ENCODE measurements around the gene IQSEC1. TPM values are rescaled to one million over a fixed set of nuclear protein-coding genes. Genes with fewer than 3 reads are reported as not detected.

The IQSEC1 gene
- 10.5 and 16.4 TPM in 2 replicates for total RNA-seq

DNA sequence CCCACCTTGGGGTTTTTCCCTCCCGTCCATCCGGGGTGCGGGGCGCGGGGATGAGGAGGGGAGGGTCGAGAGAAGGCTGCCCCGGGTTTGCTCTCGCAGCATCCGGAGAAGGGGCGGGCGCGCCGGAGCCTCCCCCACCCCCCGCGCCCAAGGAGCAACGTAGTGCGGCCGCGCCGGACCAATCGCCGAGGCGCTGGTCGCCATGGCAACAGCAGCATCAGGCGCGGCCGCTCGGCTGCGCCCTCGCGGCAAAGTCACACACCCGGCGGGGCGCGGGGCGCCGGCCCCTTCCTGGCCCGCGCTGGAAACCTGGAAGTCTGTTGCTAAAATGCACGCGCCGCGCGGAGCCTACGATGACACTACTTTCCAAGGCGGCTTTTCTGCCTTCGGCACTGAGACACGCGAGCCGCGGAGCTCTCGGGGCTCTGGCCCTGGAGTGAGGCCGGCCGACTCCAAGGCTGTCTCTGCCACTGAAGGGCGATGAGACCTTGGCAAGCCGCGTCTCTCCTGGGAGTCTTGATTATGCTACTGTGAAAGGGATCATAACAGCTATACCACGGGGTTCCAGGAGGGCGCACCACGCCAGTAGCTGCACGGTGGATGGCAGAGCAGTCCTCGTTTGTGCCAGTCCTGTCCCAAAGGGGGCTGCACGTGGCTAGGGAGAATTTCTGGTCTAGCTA, at the start of gene IQSEC1:
IQSEC1 (minus strand) TSS at position 104 of the 680 bp plus-strand sequence. CDS start 415 bp downstream, outside the sequence.

Small RNAs within 50 kb of the gene (small RNA-seq; reads per million reads assigned to genes)
- gene AC034198.1 = not detected
- gene AC069271.1 = not detected

Other genes starting within 250 kb of the IQSEC1 start
- 1,082 and 1,264 TPM in 2 replicates for gene RPL32, start 231.9 kb downstream of the IQSEC1 start, total RNA-seq